ENCODE measurements around the gene NPFFR1. TPM values are rescaled to one million over a fixed set of nuclear protein-coding genes. Genes with fewer than 3 reads are reported as not detected.

Gene NPFFR1
- total and polyA plus RNA-seq, 2 experiments from 2014 or later = 0.03 to 0.05 TPM

- TF ChIP-seq NANOG (IDR thresholded peaks at IDR 0.05; ENCODE audit: borderline replicate concordance) (no peak), EZH2phosphoT487 (IDR thresholded peaks at IDR 0.05; ENCODE audit: unreplicated experiment) (no peak), ZNF462 (CRISPR knock-in tag; IDR thresholded peaks at IDR 0.05) (no peak), POLR2AphosphoS5 (IDR thresholded peaks at IDR 0.05; ENCODE audit: low read depth) (no peak), REST (IDR thresholded peaks at IDR 0.05; ENCODE audit: unreplicated experiment) (no peak), CREB1 (CRISPR knock-in tag; IDR thresholded peaks at IDR 0.05; ENCODE audit: low read depth) (no peak), CTCF (conservative IDR thresholded peaks at IDR 0.05; ENCODE audit: low read depth in 2 of 2) (no peak), ETS1 (IDR thresholded peaks at IDR 0.05) (no peak), EZH2 (IDR thresholded peaks at IDR 0.05; ENCODE audit: low read depth, unreplicated experiment) (no peak), ZNF114 (CRISPR knock-in tag; IDR thresholded peaks at IDR 0.05) (no peak), ZNF331 (CRISPR knock-in tag; IDR thresholded peaks at IDR 0.05; ENCODE audit: low read depth) (no peak), JUNB (IDR thresholded peaks at IDR 0.05; ENCODE audit: unreplicated experiment) (no peak), STAT1 (IDR thresholded peaks at IDR 0.05; ENCODE audit: unreplicated experiment) (no peak)
- Histone ChIP-seq H4K20me1 (replicated peaks; ENCODE audit: insufficient read depth) (no peaks in the 10 kb centered on the region), H3F3A (replicated peaks; ENCODE audit: low read depth) (no peaks in the 10 kb centered on the region), H3K27ac (ENCODE audit: low read depth) (no peak overlapping the region), H3K36me3 (ENCODE audit: insufficient read depth) (no peaks in the 10 kb centered on the region), H3K4me3 (no peak overlapping the region), H3K9me2 (ENCODE audit: insufficient read depth) (no peaks in the 10 kb centered on the region), H2AFZ (no peak overlapping the region; the same call in 1 of the 2 replicates), H3K27me3 (ENCODE audit: insufficient read depth) (0 out of 2 replicates have a peak, but pooled peaks cover 4% of the 10 kb centered on the region), H3K4me1 (ENCODE audit: insufficient read depth) (no peaks in the 10 kb centered on the region), H3K79me2 (replicated peaks; ENCODE audit: insufficient read depth) (no peaks in the 10 kb centered on the region), H3K4me2 (no peak overlapping the region)
- no peak for DNase-seq (ENCODE audit: low spot score)
- Mint-ChIP-seq H3K4me3 (no peak overlapping the region), H3K36me3 (ENCODE audit: low read depth) (no peaks in the 10 kb centered on the region), H3K27me3 (ENCODE audit: insufficient read depth, low read depth, poor library complexity) (peaks cover 7% of the 10 kb centered on the region), H3K9me3 (no peaks in the 10 kb centered on the region), H3K4me1 (peaks cover 12% of the 10 kb centered on the region), H3K27ac (no peak overlapping the region)
- no peak for ATAC-seq
These were observed 32.7 kb downstream of the NPFFR1 start for GRCh38 chr10:70250961-70251680.
